Nephron (organoid): ENCODE measurements around the gene PBX2.
A peak's percentile ranks its signal among the peaks of the same experiment; 100 is the strongest.

Experiments
- H3K27ac Mint-ChIP-seq, 3 experiments: 2 replicates each; pipeline ENCODE4 v1.8.0; 2020; ENCODE audit warnings: mixed read lengths in 3 of 3, mild to moderate bottlenecking in 2 of 3, moderate library complexity in 1 of 3
- H3K27me3 Mint-ChIP-seq: 2 replicates; pipeline ENCODE4 v1.8.0; 2021; ENCODE audit warnings: low read depth, mild to moderate bottlenecking, moderate library complexity, mixed read lengths
- H3K36me3 Mint-ChIP-seq: 2 replicates; pipeline ENCODE4 v1.8.0; 2020; ENCODE audit warnings: low read depth, mixed read lengths
- H3K4me1 Mint-ChIP-seq: 2 replicates; pipeline ENCODE4 v1.8.0; 2020; ENCODE audit warnings: mixed read lengths
- H3K4me3 Mint-ChIP-seq, 3 experiments: 2 replicates each; pipeline ENCODE4 v1.8.0; 2020; ENCODE audit warnings: mild to moderate bottlenecking in 3 of 3, mixed read lengths in 3 of 3, moderate library complexity in 2 of 3
- H3K9me3 Mint-ChIP-seq: 2 replicates; pipeline ENCODE4 v1.8.0; 2020; ENCODE audit warnings: mixed read lengths
- TF ChIP-seq, protein P1 (sequence below), 3 experiments: fragments of 200-600 bp; sonication (generic); IDR thresholded peaks; one replicate each; pipeline ENCODE4 v1.5.0; 2021; ENCODE audit warnings: antibody characterized with exemption in 3 of 3; ENCODE audit not compliant: unreplicated experiment in 3 of 3

PBX2 gene

DNA sequence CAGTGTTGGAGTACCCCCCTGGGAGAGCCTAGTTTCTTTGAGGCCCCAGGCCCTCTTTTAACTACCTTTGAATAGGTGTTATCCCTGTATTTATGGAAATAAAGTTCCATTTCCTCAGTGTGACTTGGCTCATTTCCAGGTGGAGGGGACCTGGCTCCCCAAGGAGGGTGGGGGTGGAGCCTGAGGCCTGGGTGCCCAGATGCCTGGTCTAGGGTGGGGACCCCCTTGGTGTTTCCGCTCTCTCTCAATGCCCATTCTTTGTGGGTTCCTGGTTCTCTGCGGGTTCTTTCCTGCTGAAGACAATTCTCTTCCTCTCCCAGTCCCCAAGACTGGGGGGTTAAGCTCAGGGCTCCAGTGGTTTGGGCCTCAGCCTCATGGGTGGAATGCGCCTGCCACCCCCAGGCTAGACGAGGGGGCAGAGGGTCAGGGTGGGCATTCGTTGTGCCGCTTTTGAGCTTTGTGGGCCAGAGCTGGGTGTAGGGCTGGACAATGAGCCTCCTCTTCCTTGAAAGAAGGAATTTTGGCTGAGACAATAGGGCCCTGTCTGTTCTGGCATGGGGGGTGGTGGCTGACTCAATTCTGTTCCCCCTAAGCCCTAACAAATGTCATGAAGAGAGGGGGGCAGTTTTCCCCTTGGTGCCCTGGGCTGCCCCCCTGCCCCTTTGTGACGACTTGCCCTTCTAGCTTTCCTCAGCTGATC, 26.3 kb downstream of the PBX2 start:
- no peak overlapping the region for H3K4me3 Mint-ChIP-seq
- H3K27me3 Mint-ChIP-seq = no peaks in the 10 kb centered on the region
- no peak overlapping the region for H3K27ac Mint-ChIP-seq
- H3K4me1 Mint-ChIP-seq = no peaks in the 10 kb centered on the region
- TF ChIP-seq, protein P1, sequence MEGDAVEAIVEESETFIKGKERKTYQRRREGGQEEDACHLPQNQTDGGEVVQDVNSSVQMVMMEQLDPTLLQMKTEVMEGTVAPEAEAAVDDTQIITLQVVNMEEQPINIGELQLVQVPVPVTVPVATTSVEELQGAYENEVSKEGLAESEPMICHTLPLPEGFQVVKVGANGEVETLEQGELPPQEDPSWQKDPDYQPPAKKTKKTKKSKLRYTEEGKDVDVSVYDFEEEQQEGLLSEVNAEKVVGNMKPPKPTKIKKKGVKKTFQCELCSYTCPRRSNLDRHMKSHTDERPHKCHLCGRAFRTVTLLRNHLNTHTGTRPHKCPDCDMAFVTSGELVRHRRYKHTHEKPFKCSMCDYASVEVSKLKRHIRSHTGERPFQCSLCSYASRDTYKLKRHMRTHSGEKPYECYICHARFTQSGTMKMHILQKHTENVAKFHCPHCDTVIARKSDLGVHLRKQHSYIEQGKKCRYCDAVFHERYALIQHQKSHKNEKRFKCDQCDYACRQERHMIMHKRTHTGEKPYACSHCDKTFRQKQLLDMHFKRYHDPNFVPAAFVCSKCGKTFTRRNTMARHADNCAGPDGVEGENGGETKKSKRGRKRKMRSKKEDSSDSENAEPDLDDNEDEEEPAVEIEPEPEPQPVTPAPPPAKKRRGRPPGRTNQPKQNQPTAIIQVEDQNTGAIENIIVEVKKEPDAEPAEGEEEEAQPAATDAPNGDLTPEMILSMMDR (IDR thresholded peaks at IDR 0.05; ENCODE audit: unreplicated experiment in 3 of 3) = no peak
- peaks cover 53% of the 10 kb centered on the region for H3K36me3 Mint-ChIP-seq
- H3K9me3 Mint-ChIP-seq = no peaks in the 10 kb centered on the region

DNA sequence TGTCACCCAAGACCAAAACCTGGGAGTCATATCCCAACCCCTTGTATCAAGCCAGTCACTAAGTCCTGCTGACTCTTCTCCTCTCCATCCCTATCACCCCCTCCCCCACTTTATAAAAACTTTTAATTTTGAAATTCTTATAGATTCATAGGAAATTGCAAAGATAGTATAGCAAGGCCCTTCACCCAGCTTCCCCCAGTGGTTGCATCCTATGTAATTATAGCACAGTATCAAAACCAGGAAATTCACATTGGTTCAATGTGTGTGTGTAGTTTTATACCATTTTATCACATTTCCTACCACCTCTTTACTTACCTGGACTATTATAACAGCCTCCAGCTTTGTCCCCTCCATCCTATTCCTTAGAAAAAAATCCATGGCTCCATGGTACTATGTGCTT, 31.9 kb downstream of the PBX2 start:
- Mint-ChIP-seq H3K27me3 (no peaks in the 10 kb centered on the region), H3K36me3 (peaks cover 45% of the 10 kb centered on the region), H3K27ac (no peak overlapping the region), H3K4me3 (peak overlapping the region in 1 of 3 experiments; percentile 64), H3K4me1 (peaks cover 24% of the 10 kb centered on the region), H3K9me3 (no peaks in the 10 kb centered on the region)
- TF ChIP-seq, protein P1 (IDR thresholded peaks at IDR 0.05; ENCODE audit: unreplicated experiment in 3 of 3) = no peak

DNA sequence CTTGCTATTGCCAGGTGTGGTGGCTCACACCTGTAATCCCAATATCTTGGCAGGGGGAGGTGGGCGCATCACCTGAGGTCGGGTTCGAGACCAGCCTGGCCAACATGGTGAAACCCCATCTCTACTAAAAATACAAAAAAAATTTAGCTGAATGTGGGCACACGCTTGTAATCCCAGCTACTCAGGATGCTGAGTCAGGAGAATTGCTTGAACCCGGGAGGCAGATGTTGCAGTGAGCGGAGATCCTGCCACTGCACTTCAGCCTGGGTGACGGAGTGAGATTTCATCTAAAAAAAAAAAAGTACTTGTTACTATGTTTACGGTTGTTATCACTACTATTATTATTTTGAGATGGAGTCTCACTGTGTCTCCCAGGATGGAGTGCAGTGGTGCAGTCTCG, 33.1 kb downstream of the PBX2 start:
- TF ChIP-seq, protein P1 (IDR thresholded peaks at IDR 0.05; ENCODE audit: unreplicated experiment in 3 of 3) = no peak
- H3K4me1 Mint-ChIP-seq = peaks cover 35% of the 10 kb centered on the region
- H3K36me3 Mint-ChIP-seq = peaks cover 33% of the 10 kb centered on the region
- peaks cover 4% of the 10 kb centered on the region for H3K27me3 Mint-ChIP-seq
- H3K27ac Mint-ChIP-seq = no peak overlapping the region
- no peaks in the 10 kb centered on the region for H3K9me3 Mint-ChIP-seq
- H3K4me3 Mint-ChIP-seq = no peak overlapping the region

DNA sequence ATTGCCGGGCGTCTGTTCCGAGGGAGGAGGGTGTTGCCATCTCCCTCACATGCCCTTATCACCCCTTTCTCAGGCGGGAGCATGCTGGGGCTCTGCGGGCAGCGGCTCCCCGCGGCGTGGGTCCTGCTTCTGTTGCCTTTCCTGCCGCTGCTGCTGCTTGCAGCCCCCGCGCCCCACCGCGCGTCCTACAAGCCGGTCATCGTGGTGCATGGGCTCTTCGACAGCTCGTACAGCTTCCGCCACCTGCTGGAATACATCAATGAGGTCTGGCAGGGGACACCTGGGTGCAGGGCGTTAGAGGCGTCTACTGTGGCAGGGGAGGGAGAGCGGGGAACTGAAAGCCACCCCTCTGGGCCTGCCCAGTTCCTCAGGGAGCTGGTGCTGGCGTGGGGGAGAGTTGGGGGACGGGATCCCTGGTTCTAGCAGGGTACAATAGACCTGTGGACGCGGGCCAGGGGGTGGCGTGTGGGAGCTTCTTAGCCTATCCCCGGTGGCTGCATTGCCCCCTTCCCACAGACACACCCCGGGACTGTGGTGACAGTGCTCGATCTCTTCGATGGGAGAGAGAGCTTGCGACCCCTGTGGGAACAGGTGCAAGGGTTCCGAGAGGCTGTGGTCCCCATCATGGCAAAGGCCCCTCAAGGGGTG, 35.4 kb downstream of the PBX2 start:
- peaks cover 14% of the 10 kb centered on the region for H3K27me3 Mint-ChIP-seq
- TF ChIP-seq, protein P1 (IDR thresholded peaks at IDR 0.05; ENCODE audit: unreplicated experiment in 3 of 3) = peak; percentile 53 to 60 (median 56)
- peaks cover 29% of the 10 kb centered on the region for H3K36me3 Mint-ChIP-seq
- peak overlapping the region; percentile 98 for H3K4me3 Mint-ChIP-seq
- H3K27ac Mint-ChIP-seq = peak overlapping the region; percentile 93 to 98 (median 98)
- H3K9me3 Mint-ChIP-seq = no peaks in the 10 kb centered on the region
- peaks cover 52% of the 10 kb centered on the region for H3K4me1 Mint-ChIP-seq

DNA sequence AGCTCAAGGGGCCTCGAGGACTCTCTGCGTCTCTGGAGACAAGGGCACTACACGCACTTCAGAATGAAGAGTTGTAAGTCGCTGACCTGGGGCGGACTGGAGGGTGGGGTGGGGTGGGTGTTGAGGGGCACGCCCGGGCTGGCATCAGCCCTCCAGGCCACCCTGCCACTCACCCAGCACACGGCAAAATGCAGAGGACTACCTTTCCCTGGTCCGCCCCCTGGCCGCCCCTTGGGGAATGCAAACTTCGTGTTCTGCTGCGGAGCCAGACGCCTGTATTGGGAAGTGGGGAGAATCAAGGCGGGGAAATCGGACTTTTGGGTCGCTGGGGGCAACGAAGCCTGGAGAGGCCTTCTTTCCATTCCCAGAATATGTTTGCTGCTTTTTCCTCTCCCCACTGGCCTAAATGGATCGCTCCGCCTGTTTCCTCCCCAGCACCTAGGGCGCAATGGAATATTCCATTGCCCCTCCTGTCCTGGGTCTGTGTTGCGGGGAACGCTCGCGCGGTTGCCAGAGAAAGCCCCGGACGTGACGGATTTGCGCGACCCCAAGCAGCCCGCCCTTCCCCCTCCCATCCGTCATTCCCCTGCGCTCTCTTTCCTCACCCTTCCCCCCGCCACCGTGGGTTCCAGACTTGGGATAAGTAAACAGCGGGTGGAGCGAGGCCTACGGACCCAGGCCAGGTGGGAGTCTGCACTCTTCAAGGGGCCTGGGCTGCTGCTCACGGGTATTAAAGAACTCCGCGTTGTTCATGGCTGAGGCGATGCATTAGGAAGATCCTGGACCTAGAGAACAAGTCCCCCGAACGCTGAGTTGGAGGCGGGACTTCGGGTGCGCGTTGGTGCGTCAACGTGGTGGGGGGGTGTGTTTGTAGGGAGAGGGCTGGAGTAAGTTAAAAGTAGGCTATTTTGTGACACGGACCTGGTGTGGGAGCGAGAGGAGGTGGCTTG, 36.2 kb downstream of the PBX2 start, which contains the start of gene PPT2:
PPT2 (plus strand) TSS at position 578 of the 950 bp plus-strand sequence. CDS start 454 bp downstream, outside the sequence.
- Mint-ChIP-seq H3K4me1 (peaks cover 52% of the 10 kb centered on the region), H3K27ac (peak within 1 kb of the TSS; percentile 93 to 98 (median 98)), H3K27me3 (peaks cover 14% of the 10 kb centered on the region), H3K36me3 (peaks cover 22% of the 10 kb centered on the region), H3K4me3 (peak within 1 kb of the TSS; percentile 98), H3K9me3 (no peaks in the 10 kb centered on the region)
- TF ChIP-seq, protein P1 (IDR thresholded peaks at IDR 0.05; ENCODE audit: unreplicated experiment in 3 of 3) = peak in 2 of 3 experiments; percentile 19 to 29
